HepG2 (cell line): Measurements from ENCODE around the gene C20orf204. TPM values are rescaled to one million over a fixed set of nuclear protein-coding genes. Genes with fewer than 3 reads are reported as not detected.

Experiments used
- AFF4 ChIP-seq: sonication (generic); formaldehyde crosslinking; IDR thresholded peaks from 2 replicates; pipeline ENCODE4 v1.4.0; 2020; ENCODE audit warnings: missing genetic modification reagents
- DNMT3B ChIP-seq: conservative IDR thresholded peaks from 2 replicates; pipeline ENCODE4 v1.6.1; 2016; ENCODE audit warnings: missing biosample characterization, control low read depth
- GPN1 ChIP-seq: sonication (generic); formaldehyde crosslinking; IDR thresholded peaks from 2 replicates; pipeline ENCODE4 v1.5.1; 2020; ENCODE audit warnings: missing genetic modification reagents, borderline replicate concordance
- GTF3A ChIP-seq: sonication (generic); formaldehyde crosslinking; conservative IDR thresholded peaks from 2 replicates; pipeline ENCODE4 v1.4.0; 2020; ENCODE audit warnings: mild to moderate bottlenecking, missing genetic modification reagents
- HOXA7 ChIP-seq: sonication (generic); formaldehyde crosslinking; IDR thresholded peaks from 2 replicates; pipeline ENCODE4 v1.8.1; 2022; ENCODE audit warnings: mild to moderate bottlenecking, missing genetic modification reagents, moderate library complexity
- PHF8 ChIP-seq: sonication (generic); formaldehyde crosslinking; IDR thresholded peaks from 2 replicates; pipeline ENCODE4 v1.5.0; 2020; ENCODE audit warnings: missing genetic modification reagents
- RARG ChIP-seq: sonication (generic); formaldehyde crosslinking; IDR thresholded peaks from 2 replicates; pipeline ENCODE4 v1.4.0; 2020; ENCODE audit warnings: low read depth, mild to moderate bottlenecking, missing genetic modification reagents
- TBX3 ChIP-seq: fragments of 450-650 bp; IDR thresholded peaks from 2 replicates; pipeline ENCODE4 v1.6.1; 2017; ENCODE audit warnings: antibody characterized with exemption, mild to moderate bottlenecking, inconsistent platforms, borderline replicate concordance
- ZNF446 ChIP-seq: sonication (generic); formaldehyde crosslinking; IDR thresholded peaks from 2 replicates; pipeline ENCODE4 v1.5.0; 2020; ENCODE audit warnings: mild to moderate bottlenecking, missing genetic modification reagents
- ZNF672 ChIP-seq: sonication (generic); formaldehyde crosslinking; IDR thresholded peaks from 2 replicates; pipeline ENCODE4 v1.8.1; 2022; ENCODE audit warnings: missing genetic modification reagents
- ZNF777 ChIP-seq: sonication (generic); formaldehyde crosslinking; IDR thresholded peaks from 2 replicates; pipeline ENCODE4 v1.4.0; 2020; ENCODE audit warnings: missing genetic modification reagents
- polyA plus RNA-seq, 8 experiments: library from polyadenylated mRNA; depleted of rRNA in 3 of 8; stranded (reverse) in 7 of 8; unstranded in 1 of 8; fragments of >200 nt; fragmentation: Illumina TruSeq in 4 of 8; extraction: Trizol in 4 of 8; gene quantifications; 2 replicates each; pipeline versions ENCODE4 v1.2.1 to v1.2.3, GENCODE V29; 2011 to 2016; ENCODE audit warnings: low read depth in 4 of 8, missing spikeins in 1 of 8, mixed read lengths in 1 of 8; ENCODE audit not compliant: insufficient read depth in 1 of 8
- total RNA-seq, 5 experiments: library from RNA; depleted of rRNA; stranded (reverse); fragments of >200 nt; fragmentation: Illumina TruSeq; extraction: Trizol; gene quantifications; 2 replicates each; pipeline ENCODE4 v1.2.3, GENCODE V29; 2016; ENCODE audit warnings: low read depth in 1 of 5
- TF ChIP-seq, protein P1 (sequence below): sonication (generic); formaldehyde crosslinking; IDR thresholded peaks from 2 replicates; pipeline ENCODE4 v1.4.0; 2020; ENCODE audit warnings: missing genetic modification reagents, borderline replicate concordance
- TF ChIP-seq, protein P2 (sequence below): sonication (generic); formaldehyde crosslinking; IDR thresholded peaks from 2 replicates; pipeline ENCODE4 v1.5.0; 2020; ENCODE audit warnings: mild to moderate bottlenecking, missing genetic modification reagents
- TF ChIP-seq, protein P3 (sequence below): sonication (generic); formaldehyde crosslinking; conservative IDR thresholded peaks from 2 replicates; pipeline ENCODE4 v1.8.0; 2022; ENCODE audit warnings: missing genetic modification reagents
- TF ChIP-seq, protein P4 (sequence below): sonication (generic); formaldehyde crosslinking; IDR thresholded peaks from 2 replicates; pipeline ENCODE4 v1.4.0; 2020; ENCODE audit warnings: low read depth, mild to moderate bottlenecking, missing genetic modification reagents

Gene C20orf204
- total and polyA plus RNA-seq, 2 of the 13 experiments (the other 11 are each of a cell fraction or from before 2014, with no cell fraction given), result 22.1 to 80.0 TPM

GRCh38 chr20:64063389-64064144 lies 27.6 kb downstream of the C20orf204 start (continued):
- peak; percentile 72 for TF ChIP-seq PHF8 (CRISPR knock-in tag)
- TF ChIP-seq, protein P1, sequence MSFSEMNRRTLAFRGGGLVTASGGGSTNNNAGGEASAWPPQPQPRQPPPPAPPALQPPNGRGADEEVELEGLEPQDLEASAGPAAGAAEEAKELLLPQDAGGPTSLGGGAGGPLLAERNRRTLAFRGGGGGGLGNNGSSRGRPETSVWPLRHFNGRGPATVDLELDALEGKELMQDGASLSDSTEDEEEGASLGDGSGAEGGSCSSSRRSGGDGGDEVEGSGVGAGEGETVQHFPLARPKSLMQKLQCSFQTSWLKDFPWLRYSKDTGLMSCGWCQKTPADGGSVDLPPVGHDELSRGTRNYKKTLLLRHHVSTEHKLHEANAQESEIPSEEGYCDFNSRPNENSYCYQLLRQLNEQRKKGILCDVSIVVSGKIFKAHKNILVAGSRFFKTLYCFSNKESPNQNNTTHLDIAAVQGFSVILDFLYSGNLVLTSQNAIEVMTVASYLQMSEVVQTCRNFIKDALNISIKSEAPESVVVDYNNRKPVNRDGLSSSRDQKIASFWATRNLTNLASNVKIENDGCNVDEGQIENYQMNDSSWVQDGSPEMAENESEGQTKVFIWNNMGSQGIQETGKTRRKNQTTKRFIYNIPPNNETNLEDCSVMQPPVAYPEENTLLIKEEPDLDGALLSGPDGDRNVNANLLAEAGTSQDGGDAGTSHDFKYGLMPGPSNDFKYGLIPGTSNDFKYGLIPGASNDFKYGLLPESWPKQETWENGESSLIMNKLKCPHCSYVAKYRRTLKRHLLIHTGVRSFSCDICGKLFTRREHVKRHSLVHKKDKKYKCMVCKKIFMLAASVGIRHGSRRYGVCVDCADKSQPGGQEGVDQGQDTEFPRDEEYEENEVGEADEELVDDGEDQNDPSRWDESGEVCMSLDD (CRISPR knock-in tag), result 0 out of 2 replicates have a peak, but pooled peaks have one; percentile 8
- TF ChIP-seq, protein P2, sequence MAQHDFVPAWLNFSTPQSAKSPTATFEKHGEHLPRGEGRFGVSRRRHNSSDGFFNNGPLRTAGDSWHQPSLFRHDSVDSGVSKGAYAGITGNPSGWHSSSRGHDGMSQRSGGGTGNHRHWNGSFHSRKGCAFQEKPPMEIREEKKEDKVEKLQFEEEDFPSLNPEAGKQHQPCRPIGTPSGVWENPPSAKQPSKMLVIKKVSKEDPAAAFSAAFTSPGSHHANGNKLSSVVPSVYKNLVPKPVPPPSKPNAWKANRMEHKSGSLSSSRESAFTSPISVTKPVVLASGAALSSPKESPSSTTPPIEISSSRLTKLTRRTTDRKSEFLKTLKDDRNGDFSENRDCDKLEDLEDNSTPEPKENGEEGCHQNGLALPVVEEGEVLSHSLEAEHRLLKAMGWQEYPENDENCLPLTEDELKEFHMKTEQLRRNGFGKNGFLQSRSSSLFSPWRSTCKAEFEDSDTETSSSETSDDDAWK (CRISPR knock-in tag), result no peak
- TF ChIP-seq TBX3, result no peak
- TF ChIP-seq, protein P3, sequence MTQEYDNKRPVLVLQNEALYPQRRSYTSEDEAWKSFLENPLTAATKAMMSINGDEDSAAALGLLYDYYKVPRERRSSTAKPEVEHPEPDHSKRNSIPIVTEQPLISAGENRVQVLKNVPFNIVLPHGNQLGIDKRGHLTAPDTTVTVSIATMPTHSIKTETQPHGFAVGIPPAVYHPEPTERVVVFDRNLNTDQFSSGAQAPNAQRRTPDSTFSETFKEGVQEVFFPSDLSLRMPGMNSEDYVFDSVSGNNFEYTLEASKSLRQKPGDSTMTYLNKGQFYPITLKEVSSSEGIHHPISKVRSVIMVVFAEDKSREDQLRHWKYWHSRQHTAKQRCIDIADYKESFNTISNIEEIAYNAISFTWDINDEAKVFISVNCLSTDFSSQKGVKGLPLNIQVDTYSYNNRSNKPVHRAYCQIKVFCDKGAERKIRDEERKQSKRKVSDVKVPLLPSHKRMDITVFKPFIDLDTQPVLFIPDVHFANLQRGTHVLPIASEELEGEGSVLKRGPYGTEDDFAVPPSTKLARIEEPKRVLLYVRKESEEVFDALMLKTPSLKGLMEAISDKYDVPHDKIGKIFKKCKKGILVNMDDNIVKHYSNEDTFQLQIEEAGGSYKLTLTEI, result no peak
- no peak for TF ChIP-seq RARG (CRISPR knock-in tag)
- TF ChIP-seq ZNF777 (CRISPR knock-in tag), result no peak
- TF ChIP-seq HOXA7 (CRISPR knock-in tag), result no peak
- no peak for TF ChIP-seq ZNF672 (CRISPR knock-in tag)
- TF ChIP-seq, protein P4, sequence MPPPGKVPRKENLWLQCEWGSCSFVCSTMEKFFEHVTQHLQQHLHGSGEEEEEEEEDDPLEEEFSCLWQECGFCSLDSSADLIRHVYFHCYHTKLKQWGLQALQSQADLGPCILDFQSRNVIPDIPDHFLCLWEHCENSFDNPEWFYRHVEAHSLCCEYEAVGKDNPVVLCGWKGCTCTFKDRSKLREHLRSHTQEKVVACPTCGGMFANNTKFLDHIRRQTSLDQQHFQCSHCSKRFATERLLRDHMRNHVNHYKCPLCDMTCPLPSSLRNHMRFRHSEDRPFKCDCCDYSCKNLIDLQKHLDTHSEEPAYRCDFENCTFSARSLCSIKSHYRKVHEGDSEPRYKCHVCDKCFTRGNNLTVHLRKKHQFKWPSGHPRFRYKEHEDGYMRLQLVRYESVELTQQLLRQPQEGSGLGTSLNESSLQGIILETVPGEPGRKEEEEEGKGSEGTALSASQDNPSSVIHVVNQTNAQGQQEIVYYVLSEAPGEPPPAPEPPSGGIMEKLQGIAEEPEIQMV, result no peak
- no peak for TF ChIP-seq DNMT3B
- TF ChIP-seq AFF4, result no peak
- peak; percentile 41; the same call in 1 of the 2 replicates for TF ChIP-seq GPN1 (CRISPR knock-in tag)
- no peak for TF ChIP-seq ZNF446 (CRISPR knock-in tag)
- no peak for TF ChIP-seq GTF3A
